Measurements from ENCODE around the gene TCF3.
"Not testable (repeated sequence)": the region's sequence is repeated elsewhere in the genome, so short reads cannot be mapped to it uniquely, and the experiment has no call there.

Gene TCF3

GRCh38 chr19:1650650-1651567 lies 1.5 kb downstream of the TCF3 start:
- TF ChIP-seq POLR2A (IDR thresholded peaks at IDR 0.05; ENCODE audit: low read depth, low read length), result no peak
- DNase-seq (ENCODE audit: insufficient read length, low spot score) (no peak), FAIRE-seq (no peak)

GRCh38 chr19:1649706-1650649 lies 2.4 kb downstream of the TCF3 start:
- FAIRE-seq (no peak), DNase-seq (ENCODE audit: insufficient read length, low spot score) (no peak)
- no peak for TF ChIP-seq POLR2A (IDR thresholded peaks at IDR 0.05; ENCODE audit: low read depth, low read length)

- TF ChIP-seq POLR2A (IDR thresholded peaks at IDR 0.05; ENCODE audit: low read depth, low read length), result no peak
- DNase-seq (ENCODE audit: insufficient read length, low spot score), result no peak
- no peak for FAIRE-seq
Measured at GRCh38 chr19:1648920-1649541, 3.4 kb downstream of the TCF3 start.

GRCh38 chr19:1648459-1648849 lies 4.0 kb downstream of the TCF3 start:
- TF ChIP-seq POLR2A (IDR thresholded peaks at IDR 0.05; ENCODE audit: low read depth, low read length), result no peak
- DNase-seq (ENCODE audit: insufficient read length, low spot score), result no peak
- no peak for FAIRE-seq

- no peak for FAIRE-seq
- DNase-seq (ENCODE audit: insufficient read length, low spot score), result no peak
- TF ChIP-seq POLR2A (IDR thresholded peaks at IDR 0.05; ENCODE audit: low read depth, low read length), result no peak
Measured at GRCh38 chr19:1647501-1648458, 4.6 kb downstream of the TCF3 start.

- TF ChIP-seq POLR2A (IDR thresholded peaks at IDR 0.05; ENCODE audit: low read depth, low read length), result no peak
- no peak for DNase-seq (ENCODE audit: insufficient read length, low spot score)
- FAIRE-seq, result no peak
Measured at GRCh38 chr19:1646659-1647453, 5.6 kb downstream of the TCF3 start.

GRCh38 chr19:1646149-1646548 lies 6.3 kb downstream of the TCF3 start:
- no peak for DNase-seq (ENCODE audit: insufficient read length, low spot score)
- FAIRE-seq, result no peak
- no peak for TF ChIP-seq POLR2A (IDR thresholded peaks at IDR 0.05; ENCODE audit: low read depth, low read length)

GRCh38 chr19:1645299-1645698 lies 7.1 kb downstream of the TCF3 start:
- no peak for FAIRE-seq

GRCh38 chr19:1644070-1644469 lies 8.3 kb downstream of the TCF3 start:
- DNase-seq (ENCODE audit: insufficient read length, low spot score), result no peak
- no peak for FAIRE-seq
- no peak for TF ChIP-seq POLR2A (IDR thresholded peaks at IDR 0.05; ENCODE audit: low read depth, low read length)

More at GRCh38 chr19:1645299-1645698, 7.1 kb downstream of the TCF3 start:
- no peak for TF ChIP-seq POLR2A (IDR thresholded peaks at IDR 0.05; ENCODE audit: low read depth, low read length)
- DNase-seq (ENCODE audit: insufficient read length, low spot score), result no peak

- FAIRE-seq; DNase-seq (ENCODE audit: insufficient read length, low spot score): not testable (repeated sequence)
Measured at GRCh38 chr19:1640893-1641448, 11.4 kb downstream of the TCF3 start.

- TF ChIP-seq POLR2A (IDR thresholded peaks at IDR 0.05; ENCODE audit: low read depth, low read length), result no peak
- no peak for FAIRE-seq
- no peak for DNase-seq (ENCODE audit: insufficient read length, low spot score)
Measured at GRCh38 chr19:1636325-1637236, 15.8 kb downstream of the TCF3 start.

All from H54 (cell line).